Measurements from ENCODE around the gene PHOSPHO2.
"Not testable (repeated sequence)": the region's sequence is repeated elsewhere in the genome, so short reads cannot be mapped to it uniquely, and the experiment has no call there.

DNA sequence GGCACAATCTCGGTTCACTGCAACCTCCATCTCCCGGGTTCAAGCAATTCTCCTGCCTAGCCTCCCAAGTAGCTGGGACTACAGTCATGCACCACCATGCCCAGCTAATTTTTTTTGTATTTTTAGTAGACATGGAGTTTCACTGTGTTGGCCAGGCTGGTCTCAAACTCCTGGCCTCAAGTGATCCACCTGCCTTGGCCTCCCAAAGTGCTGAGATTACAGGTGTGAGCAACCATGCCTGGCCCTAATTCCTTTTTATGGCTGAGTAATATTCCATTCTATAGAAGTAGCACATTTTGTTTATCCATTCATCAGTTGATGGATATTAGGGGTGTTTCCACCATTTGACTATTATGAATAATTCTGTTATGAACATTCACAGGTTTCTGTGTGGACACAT, 9.6 kb upstream of the PHOSPHO2 start:
- TF ChIP-seq, protein P1, sequence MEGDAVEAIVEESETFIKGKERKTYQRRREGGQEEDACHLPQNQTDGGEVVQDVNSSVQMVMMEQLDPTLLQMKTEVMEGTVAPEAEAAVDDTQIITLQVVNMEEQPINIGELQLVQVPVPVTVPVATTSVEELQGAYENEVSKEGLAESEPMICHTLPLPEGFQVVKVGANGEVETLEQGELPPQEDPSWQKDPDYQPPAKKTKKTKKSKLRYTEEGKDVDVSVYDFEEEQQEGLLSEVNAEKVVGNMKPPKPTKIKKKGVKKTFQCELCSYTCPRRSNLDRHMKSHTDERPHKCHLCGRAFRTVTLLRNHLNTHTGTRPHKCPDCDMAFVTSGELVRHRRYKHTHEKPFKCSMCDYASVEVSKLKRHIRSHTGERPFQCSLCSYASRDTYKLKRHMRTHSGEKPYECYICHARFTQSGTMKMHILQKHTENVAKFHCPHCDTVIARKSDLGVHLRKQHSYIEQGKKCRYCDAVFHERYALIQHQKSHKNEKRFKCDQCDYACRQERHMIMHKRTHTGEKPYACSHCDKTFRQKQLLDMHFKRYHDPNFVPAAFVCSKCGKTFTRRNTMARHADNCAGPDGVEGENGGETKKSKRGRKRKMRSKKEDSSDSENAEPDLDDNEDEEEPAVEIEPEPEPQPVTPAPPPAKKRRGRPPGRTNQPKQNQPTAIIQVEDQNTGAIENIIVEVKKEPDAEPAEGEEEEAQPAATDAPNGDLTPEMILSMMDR (IDR thresholded peaks at IDR 0.05), result not testable (repeated sequence)
- not testable (repeated sequence) for TF ChIP-seq EZH2phosphoT487 (IDR thresholded peaks at IDR 0.05)

Data from neural progenitor cell (in vitro differentiated cells).